GM18526 (cell line): ENCODE measurements around the gene GPATCH1.

Experiments used
- POLR2A ChIP-seq: IDR thresholded peaks from 3 replicates; pipeline ENCODE4 v1.6.1; 2011; ENCODE audit not compliant: insufficient read length; ENCODE audit errors: extremely low read depth

The GPATCH1 gene

GRCh38 chr19:33139165-33139564 lies 58.2 kb downstream of the GPATCH1 start:
- TF ChIP-seq POLR2A: no peak

- no peak for TF ChIP-seq POLR2A
These were observed 63.0 kb downstream of the GPATCH1 start for GRCh38 chr19:33143897-33144405.

GRCh38 chr19:33146209-33146608 lies 65.2 kb downstream of the GPATCH1 start:
- TF ChIP-seq POLR2A: no peak

GRCh38 chr19:33147538-33147937 lies 66.6 kb downstream of the GPATCH1 start:
- TF ChIP-seq POLR2A: no peak

- no peak for TF ChIP-seq POLR2A
These were observed 70.0 kb downstream of the GPATCH1 start for GRCh38 chr19:33150852-33151518.

- TF ChIP-seq POLR2A: no peak
These were observed 71.2 kb downstream of the GPATCH1 start for GRCh38 chr19:33152176-33152575.

DNA sequence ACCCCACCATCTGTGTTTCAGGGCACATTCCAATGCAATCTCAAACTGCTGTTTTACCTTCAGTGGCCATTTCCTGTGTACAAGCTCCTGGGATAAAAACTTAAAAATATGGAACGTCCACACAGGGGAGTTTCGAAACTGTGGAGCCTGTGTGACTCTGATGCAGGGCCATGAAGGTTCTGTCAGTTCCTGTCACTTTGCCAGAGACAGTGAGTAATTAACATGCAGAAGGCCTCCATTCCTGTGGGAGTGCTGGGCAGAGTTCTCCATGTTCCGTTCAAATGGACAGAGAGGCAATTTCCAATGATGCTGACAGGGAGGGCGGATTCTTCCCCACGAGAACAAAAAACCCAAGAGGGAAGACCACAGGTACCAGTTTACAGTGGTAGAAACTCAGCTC lies 75.4 kb downstream of the GPATCH1 start:
- TF ChIP-seq POLR2A: no peak

DNA sequence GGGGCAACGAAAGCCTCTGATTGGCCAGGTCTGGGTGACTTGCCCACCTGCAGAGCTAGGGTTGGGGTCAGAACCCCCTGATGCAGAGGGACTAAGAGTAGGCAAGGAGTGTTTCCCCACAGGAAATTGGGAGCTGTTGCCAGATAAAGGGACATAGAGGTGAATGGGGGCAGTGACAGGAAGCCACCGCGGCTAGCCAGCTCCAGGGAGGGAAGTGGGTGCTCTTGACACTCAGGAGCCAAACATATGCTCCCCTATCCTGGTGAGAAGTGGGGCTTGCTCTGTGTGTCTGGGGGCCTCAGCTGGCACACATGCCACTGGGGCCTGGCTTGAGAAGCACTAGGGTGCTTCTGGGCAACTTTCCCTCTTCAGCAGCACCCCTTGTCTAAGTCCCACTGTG lies 76.9 kb downstream of the GPATCH1 start:
- no peak for TF ChIP-seq POLR2A

DNA sequence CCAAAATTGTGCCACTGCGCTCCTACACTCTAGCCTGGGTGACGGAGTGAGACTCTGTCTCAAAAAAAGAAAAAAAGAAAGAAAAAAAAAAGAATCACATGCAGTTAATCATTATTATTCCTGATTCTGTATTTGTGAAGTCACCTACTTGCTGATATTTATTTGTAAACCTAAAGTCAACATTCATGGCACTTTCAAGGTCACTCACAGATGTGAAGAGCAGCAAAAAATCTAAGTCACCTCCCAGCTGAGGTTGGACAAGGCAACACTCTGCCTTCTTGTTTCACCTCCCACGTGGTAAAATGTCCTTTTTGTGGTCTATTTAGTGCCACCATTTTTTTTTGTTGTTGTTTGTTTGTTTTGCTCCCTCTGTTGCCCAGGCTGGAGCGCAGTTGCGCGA lies 77.4 kb downstream of the GPATCH1 start:
- TF ChIP-seq POLR2A: no peak

- TF ChIP-seq POLR2A: no peak
These were observed 78.2 kb downstream of the GPATCH1 start for GRCh38 chr19:33159149-33159548.

GRCh38 chr19:33159893-33160292 lies 78.9 kb downstream of the GPATCH1 start:
- no peak for TF ChIP-seq POLR2A

GRCh38 chr19:33161201-33161600 lies 80.2 kb downstream of the GPATCH1 start:
- no peak for TF ChIP-seq POLR2A

DNA sequence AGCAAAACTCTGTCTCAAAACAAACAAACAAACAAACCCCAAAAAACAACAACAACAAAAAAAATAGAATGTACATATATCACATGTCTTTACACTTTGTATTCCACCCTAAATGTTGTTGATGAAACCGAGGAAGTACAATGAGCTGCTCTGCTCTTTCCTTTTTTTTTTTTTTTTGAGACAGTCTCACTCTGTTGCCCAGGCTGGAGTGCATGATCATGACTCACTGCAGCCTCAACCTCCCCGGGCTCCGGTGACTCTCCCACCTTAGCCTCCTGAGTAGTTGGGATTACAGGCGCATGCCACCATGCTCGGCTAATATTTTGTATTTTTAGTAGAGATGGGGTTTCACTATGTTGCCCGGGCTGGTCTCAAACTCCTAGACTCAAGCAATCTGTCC lies 82.5 kb downstream of the GPATCH1 start:
- TF ChIP-seq POLR2A: no peak

DNA sequence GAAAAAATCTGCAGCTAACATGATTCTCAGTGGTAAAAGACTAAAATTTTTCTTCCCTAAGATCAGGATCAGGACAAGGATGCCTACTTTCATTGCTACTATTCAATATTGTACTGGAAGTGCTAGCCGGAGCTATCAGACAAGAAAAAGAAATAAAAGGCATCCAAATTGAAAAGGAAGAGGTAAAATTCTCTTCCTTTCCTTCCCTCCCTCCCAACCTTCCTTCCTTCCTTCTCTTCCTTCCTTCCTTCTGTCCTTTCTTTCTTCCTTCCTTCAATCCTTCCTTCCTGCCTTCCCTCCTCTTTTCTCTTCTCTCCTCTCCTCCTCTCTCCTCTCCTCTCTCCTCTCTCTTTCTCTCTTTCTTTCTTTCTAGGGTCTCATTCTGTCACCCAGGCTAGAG lies 86.5 kb downstream of the GPATCH1 start:
- no peak for TF ChIP-seq POLR2A

- TF ChIP-seq POLR2A: no peak
These were observed 87.5 kb downstream of the GPATCH1 start for GRCh38 chr19:33168528-33168927.

- TF ChIP-seq POLR2A: no peak
These were observed 90.3 kb downstream of the GPATCH1 start for GRCh38 chr19:33171222-33171795.

GRCh38 chr19:33171916-33172359 lies 91.0 kb downstream of the GPATCH1 start:
- no peak for TF ChIP-seq POLR2A
